ENCODE data around the gene PPP6R2.

PPP6R2 gene

DNA sequence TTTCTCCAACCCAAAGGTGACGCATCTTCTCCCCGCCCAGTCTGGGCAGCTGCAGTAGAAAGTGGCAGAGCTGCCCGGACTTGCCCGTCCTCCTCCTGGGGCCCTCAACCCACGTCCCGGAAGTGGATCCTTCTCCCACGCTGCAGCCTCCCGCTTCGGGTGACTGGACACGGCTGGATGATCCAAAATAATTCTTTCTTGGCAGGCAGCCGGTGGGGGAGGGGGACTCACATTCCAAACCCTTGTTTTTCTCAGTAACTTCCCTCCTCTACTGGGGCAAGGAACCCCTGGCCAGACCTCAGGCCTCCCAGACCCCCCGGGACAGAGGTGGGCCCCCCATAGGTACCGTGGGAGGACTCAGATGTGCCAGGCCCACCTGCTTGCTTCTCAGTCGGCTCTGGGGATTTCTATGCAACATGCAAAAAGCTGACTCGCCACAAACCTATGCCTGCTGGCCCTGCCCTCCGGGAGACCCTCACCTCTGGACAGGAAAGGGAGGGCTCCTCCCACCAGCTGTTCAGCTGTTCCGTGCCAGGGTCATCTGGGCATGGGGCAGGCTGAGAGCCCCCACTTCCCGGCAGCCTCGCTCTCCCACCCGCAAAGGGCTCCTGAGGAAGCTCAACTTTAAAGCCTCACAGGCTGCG lies 37.1 kb upstream of the PPP6R2 start:
- DNase-seq: peak; percentile 76

DNA sequence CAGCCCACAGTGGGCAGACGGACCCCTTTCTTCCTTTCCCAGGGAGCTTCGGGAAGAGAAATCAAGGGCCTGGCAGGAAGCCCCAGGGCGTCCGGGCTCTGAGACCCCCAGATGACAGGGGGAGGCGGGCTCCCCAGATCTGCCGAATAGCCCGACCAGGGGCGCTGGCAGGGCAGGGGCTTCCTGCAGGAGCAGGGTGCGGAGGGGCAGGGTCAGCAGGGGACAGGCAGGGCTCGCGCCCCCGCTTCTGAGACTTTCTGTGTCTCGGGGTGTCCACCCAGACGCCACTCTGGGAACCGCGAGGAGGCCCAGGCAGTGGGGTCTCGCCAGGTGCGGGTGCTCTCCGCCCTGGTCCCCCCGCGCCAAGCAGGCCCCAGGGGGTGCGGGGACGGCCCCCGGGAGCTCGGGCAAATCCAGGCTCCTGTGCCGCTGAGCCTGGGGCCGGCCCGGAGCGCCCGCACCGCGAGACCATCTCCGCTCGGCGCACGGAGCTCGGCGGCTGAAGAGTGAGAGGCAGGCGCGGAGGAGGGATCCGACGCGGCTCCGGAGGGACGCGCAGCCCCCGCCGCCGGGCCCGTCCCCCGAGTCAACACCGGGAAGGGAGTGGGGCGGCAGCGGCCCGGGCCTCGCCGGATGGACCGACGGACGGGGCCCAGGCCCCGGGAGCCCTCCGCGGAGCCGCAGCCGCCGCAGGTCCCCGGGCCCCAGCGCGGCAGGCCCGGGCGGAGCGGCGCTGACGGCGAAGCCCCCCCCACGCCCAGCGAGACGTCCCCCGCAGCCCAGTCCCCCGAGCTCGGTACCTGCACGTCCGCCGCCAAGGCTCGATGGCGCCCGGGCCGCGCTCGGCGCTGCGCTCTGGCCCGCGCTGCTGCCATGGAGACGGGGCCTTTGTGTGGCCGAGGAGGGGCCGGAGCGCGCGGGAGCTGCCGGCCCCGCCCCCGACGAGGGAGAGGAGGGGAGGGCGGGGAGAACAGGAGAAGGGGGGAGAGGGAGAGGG lies 36.1 kb upstream of the PPP6R2 start, which contains the start of gene PLXNB2:
PLXNB2 (minus strand) TSS at position 894 of the 997 bp plus-strand sequence. CDS start 17,062 bp downstream, outside the sequence.
- peak; percentile 32 for DNase-seq

DNA sequence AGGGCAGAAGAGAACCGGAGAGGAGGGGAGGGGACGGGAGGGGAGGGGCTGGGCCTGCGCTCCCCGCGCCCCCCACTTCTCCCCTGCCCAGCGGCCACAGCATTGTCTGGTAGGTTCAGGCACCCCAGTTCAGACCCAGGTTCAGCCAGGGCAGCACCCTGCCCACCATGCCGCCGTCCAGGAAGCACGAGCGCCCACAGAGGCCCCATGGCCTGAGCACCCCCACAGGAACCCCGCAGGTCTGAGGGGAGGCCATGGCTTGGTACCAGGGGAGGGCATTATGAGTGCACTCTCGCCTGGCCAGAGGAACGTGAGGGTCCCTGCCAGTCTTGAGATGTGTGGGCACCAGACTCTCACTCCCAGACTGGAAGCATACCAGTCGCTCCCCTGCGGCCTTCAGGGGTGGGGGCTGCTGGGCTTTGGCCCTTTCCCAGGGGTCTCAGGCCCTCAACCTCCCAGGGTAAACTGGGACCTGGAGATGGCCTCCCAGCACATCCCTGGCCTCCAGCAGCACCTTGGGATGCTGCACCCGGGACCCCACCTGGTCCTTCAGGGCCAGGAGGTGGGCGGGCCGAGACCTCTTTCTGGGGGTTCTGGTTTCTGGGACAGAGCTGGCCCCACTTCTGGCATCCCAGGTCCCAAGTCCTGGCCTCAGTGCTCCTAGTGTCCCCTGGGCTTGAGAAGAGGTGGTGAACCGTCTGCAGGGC lies 35.1 kb upstream of the PPP6R2 start:
- no peak for DNase-seq

DNA sequence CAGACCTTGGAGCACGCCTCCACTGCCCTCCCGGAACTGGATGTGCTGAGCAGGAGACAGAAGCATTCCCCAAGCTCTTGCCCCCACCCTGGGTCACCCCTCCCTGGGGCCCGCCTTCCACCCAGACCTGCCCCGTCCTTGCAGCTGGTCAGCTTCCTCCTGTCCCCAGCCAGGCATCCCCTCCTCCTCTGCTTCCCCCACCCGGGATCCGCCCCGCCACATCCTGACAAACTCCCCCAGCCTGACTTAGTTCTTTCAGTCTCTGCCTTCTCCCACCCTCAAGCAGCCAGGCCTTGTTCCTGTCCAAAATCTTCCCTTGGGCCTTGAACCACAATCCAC lies 34.6 kb upstream of the PPP6R2 start:
- DNase-seq: no peak

DNA sequence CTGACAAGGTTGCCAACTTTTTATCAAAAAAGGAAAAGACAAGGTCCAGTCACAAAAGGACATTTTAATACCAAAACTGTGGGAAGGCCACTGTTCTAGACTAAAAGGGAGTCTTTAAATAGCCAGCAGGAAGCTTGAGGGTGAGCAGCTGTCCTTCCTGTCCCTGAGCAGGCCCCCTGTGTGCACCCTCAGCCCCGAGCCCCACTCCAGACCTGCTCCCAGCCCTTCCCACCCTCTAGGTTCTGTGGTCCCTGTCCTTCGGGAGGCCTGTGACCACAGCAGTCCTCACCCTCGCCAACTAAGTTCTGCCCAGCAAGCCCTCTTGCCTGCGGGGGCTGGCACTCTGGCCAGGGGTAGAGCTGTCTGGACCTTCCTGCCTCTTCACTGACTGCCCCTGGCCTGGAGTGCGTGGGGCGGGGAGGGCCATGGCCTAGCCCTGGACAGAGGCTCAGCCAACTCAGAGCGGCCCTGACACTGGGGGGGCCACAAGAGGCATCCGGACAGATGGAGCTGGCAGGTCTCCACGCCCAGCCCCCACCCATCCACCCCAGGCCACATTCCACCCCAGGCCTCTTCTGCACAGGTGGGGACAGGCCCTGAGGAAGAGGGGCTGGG lies 34.0 kb upstream of the PPP6R2 start:
- DNase-seq: no peak

DNA sequence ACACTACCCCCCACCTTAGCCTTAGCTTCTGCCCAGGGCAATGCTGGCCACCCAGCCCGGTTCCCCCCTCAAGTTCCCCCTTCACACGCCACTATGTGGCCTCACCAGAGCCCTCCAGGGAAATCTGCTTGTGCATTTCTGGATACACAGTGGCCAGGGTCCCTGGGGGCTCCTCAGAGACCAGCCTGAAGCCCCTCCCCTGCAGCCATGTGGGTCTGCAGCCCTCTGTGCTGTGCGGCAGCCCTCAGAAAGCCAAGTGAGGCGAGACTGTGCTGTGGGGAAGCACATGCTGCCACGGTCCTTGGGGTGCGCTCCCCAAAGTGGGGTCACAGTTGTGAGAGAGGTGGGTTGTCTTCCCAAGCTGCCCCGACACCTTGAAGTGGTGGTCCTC lies 33.5 kb upstream of the PPP6R2 start:
- no peak for DNase-seq

DNA sequence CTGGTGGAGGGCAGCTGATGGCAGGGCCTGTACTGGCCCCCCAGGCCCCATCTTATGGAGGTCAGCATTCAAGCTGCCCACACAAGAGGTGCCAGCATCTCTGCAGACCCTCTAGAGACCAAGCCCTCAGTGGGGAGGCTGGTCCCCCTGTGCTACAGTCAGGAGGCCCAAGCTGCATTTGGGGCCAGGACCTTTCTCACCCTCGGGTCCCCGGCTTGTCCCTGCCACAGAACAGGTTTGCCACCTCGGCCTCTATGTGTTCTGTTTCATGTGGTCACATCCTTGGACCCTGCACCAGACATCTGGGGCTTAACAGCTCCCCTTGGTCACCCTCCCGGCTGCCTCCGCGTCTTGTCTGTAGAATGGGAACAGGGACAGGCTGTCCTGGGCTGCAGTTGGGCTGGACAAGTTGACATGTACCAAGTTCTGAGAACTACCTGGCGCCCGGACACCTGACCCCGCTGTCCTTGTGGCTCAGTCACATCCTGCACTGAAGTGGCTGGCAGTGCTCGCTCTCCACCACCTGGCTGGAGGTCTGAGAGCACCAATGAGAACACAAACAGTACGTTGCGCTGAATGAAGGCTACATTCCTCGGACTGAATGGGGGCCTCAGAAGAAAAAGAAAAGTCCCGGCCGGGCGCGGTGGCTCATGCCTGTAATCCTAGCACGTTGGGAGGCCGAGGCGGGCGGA lies 33.0 kb upstream of the PPP6R2 start:
- peak; percentile 72 for DNase-seq

DNA sequence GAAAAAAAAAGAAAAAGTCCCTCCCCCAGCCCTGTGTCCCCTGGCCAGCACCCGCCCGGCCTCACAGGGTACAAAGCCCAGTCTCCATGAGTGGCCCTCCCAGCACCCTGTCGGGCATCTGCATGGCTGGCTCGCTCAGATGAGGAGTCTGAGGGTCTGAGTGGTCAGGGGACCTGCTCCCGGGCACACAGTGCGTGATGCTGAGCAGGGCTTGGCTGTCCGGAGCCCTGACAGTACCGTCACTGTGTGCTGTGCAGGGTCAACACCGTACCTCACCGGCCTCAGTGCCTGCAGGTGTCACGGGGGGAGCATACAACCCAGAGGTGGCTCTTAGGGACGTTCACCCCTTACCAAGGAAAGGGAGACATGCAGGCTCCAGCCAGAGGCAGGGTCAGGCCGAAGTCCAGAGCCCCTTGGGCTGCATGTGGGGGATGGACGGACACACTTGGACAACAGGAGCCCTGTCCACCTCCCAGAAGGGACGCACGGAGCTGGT lies 32.1 kb upstream of the PPP6R2 start:
- DNase-seq: no peak

DNA sequence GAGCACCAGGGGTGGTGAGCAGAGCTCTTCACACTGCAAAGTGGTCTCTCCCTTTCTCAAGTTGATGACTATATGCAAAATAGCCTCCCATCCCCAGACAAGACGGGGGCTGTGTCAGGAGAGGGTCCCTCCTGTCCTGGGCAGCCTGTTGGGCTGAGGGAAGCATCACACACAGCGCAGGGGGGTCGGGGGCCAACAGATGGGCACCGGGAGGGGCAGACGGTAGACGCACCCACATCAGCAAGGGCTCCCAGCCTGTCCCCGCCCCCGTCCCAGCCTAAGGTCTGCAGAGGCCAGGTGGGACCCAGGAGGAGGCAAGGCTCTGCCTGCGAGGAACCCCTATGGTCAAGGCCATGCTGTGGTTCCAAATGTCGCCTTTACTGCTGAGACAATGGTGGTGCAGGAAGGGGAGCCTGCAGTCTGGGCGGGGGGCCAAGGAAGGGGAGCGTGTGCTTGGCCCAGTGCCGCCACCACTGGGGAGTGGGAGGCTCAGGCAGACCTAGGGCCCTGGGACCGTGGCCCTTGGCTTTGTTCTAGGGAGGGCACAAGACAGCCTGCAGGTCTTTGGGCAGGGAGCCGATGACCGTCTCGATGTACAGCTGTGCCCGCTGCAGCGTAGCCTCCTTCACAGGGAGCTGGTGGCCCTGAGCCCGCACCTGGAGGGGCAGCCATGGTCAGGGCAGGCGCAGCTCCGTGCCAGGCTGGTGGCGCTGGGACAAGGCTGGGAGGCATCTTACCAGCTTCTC lies 31.3 kb upstream of the PPP6R2 start:
- no peak for DNase-seq

DNA sequence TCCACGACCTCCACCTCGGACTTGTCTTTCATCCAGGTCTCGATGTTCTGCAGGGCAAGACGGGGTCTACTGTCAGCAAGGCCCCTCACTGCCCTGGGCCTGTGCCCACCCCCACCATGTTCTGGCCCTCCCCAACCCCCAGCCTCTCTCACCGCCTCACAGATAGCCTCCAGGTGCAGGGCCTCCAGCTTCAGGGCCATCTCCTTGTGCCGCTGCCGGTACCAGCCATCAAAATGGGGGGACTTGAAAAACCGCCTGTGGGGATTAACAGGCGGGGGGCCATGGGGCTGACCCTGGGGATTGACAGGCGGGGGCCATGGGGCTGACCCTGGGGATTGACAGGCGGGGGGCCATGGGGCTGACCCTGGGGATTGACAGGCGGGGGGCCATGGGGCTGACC lies 30.8 kb upstream of the PPP6R2 start:
- DNase-seq: no peak

DNA sequence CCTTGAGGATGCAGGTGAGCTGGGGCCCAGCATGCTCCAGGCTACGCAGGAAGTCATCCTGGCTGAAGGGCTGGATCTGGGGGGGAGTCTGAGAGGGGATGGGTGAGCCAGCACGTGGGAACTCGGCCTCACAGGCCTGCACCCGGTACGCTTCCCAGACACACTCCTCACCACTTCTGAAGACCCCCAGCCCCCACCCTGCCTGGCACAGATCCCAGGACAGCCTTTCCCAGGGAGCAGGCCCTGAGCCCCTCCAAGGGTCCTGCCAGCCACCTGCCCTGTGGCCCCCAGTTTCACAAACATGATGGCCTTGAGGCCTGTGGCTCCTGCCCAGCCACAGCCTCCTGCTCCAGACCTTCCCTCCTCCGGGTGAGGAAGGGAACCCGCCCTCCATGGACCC lies 30.1 kb upstream of the PPP6R2 start:
- no peak for DNase-seq

DNA sequence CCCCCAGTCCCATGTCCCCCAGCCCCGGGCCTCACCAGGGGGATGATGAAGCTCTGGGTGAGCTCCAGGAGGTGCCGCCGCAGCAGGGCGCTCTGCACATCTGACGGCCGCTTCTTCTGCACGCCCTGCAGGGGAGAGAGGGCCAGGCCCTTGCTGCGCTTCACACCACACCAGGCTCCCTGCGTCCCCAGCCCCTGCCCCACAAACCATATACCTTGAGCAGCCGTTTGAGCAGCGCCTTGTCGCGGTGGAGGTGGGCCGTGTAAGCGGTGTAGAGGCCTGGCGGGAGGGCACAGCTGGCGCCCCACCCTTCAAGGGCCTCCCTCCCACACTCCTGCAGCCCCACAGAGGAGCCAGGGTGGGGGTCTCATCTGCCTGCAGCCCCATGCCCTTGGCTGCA lies 29.5 kb upstream of the PPP6R2 start:
- DNase-seq: no peak

DNA sequence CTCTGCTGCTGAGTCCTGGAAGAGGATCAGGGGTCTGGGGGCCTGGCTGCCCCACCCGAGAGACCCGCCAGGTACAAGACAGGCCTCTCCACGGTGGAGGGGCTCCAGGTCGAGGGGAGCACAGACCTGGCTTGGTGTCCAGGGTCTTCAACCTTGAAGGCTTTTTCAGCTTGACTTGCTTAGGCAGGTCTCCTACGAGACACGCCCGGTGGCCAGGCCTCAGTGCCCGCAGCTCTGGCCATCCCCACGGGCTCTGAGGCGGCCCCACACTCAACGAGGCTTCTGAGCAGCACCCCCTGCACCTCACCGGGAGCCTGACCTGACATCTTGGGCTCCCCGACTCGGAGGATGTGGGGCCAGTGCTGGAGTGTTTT lies 29.1 kb upstream of the PPP6R2 start:
- no peak for DNase-seq

DNA sequence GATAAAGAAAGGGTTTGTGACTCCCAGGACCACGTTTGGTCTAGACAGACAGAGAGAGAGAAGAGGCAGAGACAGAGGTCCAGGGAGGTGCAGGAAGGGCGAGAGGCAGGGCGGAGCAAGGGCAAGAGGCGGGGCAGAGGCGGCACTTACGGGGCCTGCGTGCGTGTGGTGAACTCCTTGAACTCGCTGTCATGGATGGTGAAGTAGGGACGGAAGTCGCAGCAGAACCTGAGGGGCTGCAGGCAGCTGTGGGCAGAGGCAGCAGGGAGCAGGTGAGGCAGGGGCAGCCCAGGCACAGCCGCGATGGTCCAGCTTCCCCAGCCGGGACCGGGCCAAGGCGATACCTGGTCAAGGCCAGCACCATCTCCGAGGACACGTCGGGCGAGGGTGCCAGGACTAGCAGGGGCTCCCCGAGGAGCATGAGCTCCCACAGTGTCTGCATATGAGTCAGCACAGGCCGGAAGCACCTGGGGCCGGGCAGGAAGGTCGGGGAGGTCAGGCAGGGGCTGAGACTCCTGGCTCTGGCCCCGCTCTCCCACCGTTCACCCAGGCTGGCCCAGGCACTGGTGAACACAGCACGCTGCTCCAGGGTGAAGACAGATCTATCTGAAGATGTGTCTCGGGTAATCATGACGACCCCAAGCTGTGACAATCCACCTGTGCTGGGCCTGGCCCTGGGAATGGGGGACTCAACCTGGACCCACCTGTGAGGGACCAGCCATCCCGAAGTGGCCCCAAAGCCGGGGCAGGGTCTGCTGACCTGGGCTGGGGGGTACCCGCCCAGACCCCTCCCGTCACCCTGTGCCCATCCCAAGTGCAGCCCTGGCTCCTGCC lies 28.5 kb upstream of the PPP6R2 start:
- peak; percentile 60 for DNase-seq

DNA sequence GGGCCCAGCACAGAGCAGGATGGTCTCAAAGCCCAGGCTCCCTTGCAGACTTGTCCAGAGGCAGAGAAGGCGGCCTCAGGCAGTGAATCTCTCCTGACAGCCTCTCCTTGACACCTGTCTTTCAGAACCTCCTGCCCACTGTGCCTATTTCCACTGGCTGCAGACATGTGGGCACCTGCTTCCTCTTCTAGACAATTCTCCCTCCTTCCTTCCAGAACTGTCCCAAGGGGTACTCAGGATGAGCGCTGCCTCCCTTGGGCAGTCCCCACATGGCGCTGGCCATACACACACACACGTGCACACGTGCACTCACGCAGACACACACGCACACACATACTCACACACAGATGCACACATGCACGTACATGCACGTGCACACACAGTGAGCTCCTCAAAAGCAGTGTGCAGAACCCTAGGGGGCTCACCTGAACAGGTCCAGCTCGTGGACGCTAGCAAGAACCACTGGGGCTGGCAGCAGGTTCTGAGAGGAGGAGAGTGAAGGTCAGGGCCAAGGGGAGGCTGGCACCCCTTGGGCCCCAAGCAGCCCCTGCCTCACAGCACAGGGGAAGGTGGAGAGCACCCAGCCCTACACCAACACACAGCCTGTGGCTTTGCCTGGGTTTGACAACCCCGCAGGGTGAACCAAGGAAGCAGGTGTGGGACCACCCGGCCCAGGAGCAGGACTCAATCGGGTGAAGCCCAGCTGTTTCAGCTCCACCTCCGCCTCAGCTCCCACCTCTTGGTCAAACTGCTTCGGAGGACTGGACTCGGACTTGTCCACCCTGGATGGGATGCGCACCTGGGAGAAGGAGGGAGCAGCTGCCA lies 27.6 kb upstream of the PPP6R2 start:
- no peak for DNase-seq

DNA sequence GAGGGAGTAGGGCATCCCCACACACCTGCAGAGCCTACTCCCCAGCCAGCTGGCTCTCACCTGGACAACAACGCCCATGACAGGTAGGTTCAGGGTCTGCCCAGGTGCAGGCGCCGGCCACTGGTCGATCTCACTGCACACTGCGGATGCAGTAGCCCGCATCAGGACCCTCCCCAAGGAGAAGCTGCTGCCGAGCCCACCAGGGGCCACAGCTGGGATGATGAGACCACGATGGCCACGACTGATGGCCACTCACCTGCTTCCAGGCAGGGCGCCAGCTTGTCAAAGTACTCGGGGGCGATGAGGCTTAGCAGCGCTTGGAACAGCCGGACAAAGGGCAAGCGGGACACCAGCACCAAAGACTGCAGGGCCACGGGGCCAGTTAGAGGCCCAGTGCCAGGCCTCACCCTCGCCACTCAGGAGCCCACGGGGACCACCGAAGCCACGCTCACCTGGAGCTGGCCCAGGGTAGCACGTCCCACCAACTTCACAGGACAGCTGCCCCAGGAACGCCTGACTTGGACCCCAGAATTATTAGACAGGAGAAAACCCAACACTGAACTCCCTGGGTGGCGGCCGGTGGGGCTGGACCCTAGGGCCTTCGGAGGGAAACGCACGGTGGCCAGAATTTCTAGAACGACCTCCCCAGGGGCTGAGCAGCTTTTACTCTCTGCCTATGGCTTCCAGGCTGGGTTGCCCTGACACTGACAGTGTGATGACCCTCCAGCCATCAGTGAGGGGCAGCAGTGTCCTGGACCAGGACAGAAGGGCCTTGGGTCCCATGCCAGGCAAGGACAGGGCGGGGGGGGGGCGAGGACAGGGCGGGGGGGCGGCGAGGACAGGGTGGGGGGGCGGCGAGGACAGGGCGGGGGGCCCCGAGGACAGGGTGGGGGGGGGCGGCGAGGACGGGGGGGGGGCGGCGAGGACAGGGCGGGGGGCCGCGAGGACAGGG lies 26.7 kb upstream of the PPP6R2 start:
- no peak for DNase-seq

DNA sequence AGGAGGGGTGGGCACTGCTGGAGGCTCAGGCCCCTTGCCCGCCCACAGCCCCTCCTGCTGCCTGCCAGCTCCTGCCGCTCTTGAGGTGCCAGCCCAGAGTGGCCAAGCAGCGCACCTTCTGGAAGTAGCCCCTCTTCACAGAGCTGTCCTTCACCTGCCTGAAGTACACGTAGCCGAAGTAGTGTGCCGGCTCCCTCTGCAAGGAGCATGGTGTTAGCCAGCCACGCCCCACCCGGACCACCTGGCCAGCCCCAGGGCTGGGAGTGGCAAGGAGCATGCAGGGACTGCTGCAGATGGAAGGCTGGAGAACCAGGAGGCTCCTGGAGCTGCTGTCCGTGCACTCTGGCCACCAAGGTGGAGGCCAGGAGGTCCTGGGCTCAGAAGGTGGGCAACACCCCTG lies 25.9 kb upstream of the PPP6R2 start:
- DNase-seq: no peak

DNA sequence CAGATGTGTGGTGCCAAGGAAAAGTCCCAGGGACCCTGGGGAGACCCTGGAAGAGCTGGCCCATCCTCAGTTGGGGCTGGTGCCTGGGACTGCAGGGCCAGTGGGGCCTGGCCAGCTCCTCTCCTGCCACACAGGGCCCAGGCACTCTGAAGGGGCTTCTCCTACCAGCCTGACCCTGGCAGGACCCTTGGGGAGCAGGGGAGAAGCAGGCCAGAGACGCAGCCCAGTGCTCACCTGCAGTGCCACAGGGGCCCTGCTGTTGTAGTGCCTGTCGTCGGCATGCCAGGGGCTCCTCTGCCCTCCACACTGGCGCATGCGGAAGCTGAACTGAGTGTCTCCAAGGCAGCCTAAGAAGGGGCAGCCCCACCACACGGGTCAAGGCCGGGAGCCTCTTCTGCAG lies 25.5 kb upstream of the PPP6R2 start:
- no peak for DNase-seq

DNA sequence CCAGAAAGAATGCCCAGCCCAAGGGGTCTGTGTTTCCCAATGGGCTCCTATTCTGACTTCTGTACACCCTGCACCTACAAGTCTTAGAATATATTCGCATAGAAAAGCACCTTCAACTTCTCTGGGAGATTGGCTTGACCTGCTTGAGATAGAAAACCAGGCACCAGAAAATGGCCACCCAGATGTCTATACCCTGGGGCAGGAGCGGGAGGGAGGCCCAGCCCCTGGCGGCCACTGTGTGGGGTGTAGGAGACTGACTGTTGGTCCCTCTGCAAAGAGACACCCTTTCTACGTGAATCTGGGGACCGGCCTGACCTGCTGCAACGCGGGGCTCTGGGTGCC lies 24.8 kb upstream of the PPP6R2 start:
- no peak for DNase-seq
